PC-3 (cell line): ENCODE results near the gene IGF1.

ENCODE experiments used
- CTCF ChIP-seq: fragments of 300-600 bp; sonication (generic); conservative IDR thresholded peaks from 2 replicates; pipeline ENCODE4 v1.5.1; 2017; ENCODE audit warnings: antibody characterized with exemption, low read depth, mild to moderate bottlenecking, low read length
- EZH2 ChIP-seq: fragments of 300-600 bp; sonication (generic); IDR thresholded peaks from one replicate; pipeline ENCODE4 v1.6.1; 2017; ENCODE audit warnings: antibody characterized with exemption, mild to moderate bottlenecking, low read length; ENCODE audit not compliant: unreplicated experiment
- EZH2phosphoT487 ChIP-seq: fragments of 300-600 bp; sonication (generic); IDR thresholded peaks from 2 replicates; pipeline ENCODE4 v1.6.1; 2018; ENCODE audit warnings: mild to moderate bottlenecking, antibody characterized with exemption, low read length, borderline replicate concordance

GRCh38 chr12:102472496-102472895, 7.9 kb downstream of the IGF1 start:
- TF ChIP-seq CTCF (no peak), EZH2 (no peak), EZH2phosphoT487 (no peak)
